Vagina (tissue), 2 donors: Measurements from ENCODE around the gene MACO1.
"Not testable (repeated sequence)": the region's sequence is repeated elsewhere in the genome, so short reads cannot be mapped to it uniquely, and the experiment has no call there.

ENCODE experiments used
- CTCF ChIP-seq, 3 experiments: fragments of 450-650 bp in 2 of 3; fragments of 200-600 bp in 1 of 3; sonication (generic) in 1 of 3; IDR thresholded peaks; one replicate each; pipeline ENCODE4 v1.5.1; 2017 to 2019; ENCODE audit warnings: antibody characterized with exemption in 3 of 3, mild to moderate bottlenecking in 2 of 3, moderate library complexity in 2 of 3
- POLR2A ChIP-seq, 2 donors: fragments of 450-650 bp; IDR thresholded peaks; one replicate each; pipeline ENCODE4 v1.6.1; 2017; ENCODE audit warnings: antibody characterized with exemption in 2 of 2, mild to moderate bottlenecking in 2 of 2, moderate library complexity in 2 of 2

DNA sequence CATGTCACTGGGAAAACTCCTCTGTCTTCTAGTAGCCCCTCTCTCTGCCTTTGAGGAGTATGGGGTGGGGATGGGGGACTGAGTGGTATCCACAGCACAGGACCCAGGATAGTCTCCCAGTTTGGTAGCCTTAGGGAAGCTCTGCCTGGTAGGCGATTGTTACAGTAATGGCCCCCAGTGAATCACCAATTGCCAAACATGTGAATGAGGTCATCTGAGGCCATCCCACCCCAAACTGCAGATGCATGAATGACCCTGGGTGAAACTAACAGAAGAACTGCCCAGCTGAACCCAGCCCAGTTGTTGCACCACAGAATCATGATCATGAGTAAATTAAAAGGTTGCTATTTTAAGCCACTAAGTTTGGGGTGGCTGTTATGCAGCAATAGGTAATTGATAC is 16.1 kb upstream of the MACO1 start:
- not testable (repeated sequence) for TF ChIP-seq CTCF, POLR2A (IDR thresholded peaks at IDR 0.05)
